HepG2 (cell line): Measurements from ENCODE around the gene LRTM2. TPM values are rescaled to one million over a fixed set of nuclear protein-coding genes. Genes with fewer than 3 reads are reported as not detected.

Experiments used
- ATF2 ChIP-seq: sonication (generic); formaldehyde crosslinking; IDR thresholded peaks from 2 replicates; pipeline ENCODE4 v1.4.0; 2020; ENCODE audit warnings: missing genetic modification reagents
- GPN1 ChIP-seq: sonication (generic); formaldehyde crosslinking; IDR thresholded peaks from 2 replicates; pipeline ENCODE4 v1.5.1; 2020; ENCODE audit warnings: missing genetic modification reagents, borderline replicate concordance
- HMGXB3 ChIP-seq: sonication (generic); formaldehyde crosslinking; IDR thresholded peaks from 2 replicates; pipeline ENCODE4 v1.4.0; 2020; ENCODE audit warnings: missing genetic modification reagents, borderline replicate concordance
- HNF1B ChIP-seq: sonication (generic); formaldehyde crosslinking; IDR thresholded peaks from 2 replicates; pipeline ENCODE4 v1.5.1; 2020; ENCODE audit warnings: mild to moderate bottlenecking, moderate library complexity, missing genetic modification reagents
- MYNN ChIP-seq: sonication (generic); formaldehyde crosslinking; IDR thresholded peaks from 2 replicates; pipeline ENCODE4 v1.4.0; 2020; ENCODE audit warnings: mild to moderate bottlenecking, low read depth, missing genetic modification reagents
- NCOR1 ChIP-seq: fragments of 200-600 bp; sonication (generic); IDR thresholded peaks from 2 replicates; pipeline ENCODE4 v1.7.0; 2017; ENCODE audit warnings: antibody characterized with exemption, low read length, borderline replicate concordance
- NFE2L2 ChIP-seq: fragments of 150-350 bp; IDR thresholded peaks from 2 replicates; pipeline ENCODE4 v1.6.1; 2014; ENCODE audit warnings: low read length
- NR2C2 ChIP-seq: sonication (generic); formaldehyde crosslinking; IDR thresholded peaks from 2 replicates; pipeline ENCODE4 v1.4.0; 2020; ENCODE audit warnings: missing genetic modification reagents, mild to moderate bottlenecking, moderate library complexity, borderline replicate concordance
- PAWR ChIP-seq: sonication (generic); formaldehyde crosslinking; IDR thresholded peaks from 2 replicates; pipeline ENCODE4 v1.4.0; 2020; ENCODE audit warnings: missing genetic modification reagents, mild to moderate bottlenecking, borderline replicate concordance
- SNRNP70 ChIP-seq: fragments of 200-400 bp; formaldehyde crosslinking; IDR thresholded peaks from 2 replicates; pipeline ENCODE4 v1.6.1; 2017; ENCODE audit warnings: mild to moderate bottlenecking, low read depth, low read length, moderate library complexity
- TBL1XR1 ChIP-seq: fragments of 150-350 bp; IDR thresholded peaks from 2 replicates; pipeline ENCODE4 v1.6.1; 2014; ENCODE audit warnings: borderline replicate concordance, low read length; ENCODE audit not compliant: partially characterized antibody
- THRA ChIP-seq: sonication (generic); formaldehyde crosslinking; IDR thresholded peaks from 2 replicates; pipeline ENCODE4 v1.4.0; 2020; ENCODE audit warnings: missing genetic modification reagents, borderline replicate concordance
- ZNF10 ChIP-seq: sonication (generic); formaldehyde crosslinking; IDR thresholded peaks from 2 replicates; pipeline ENCODE4 v1.4.0; 2020; ENCODE audit warnings: mild to moderate bottlenecking, low read depth, missing genetic modification reagents, borderline replicate concordance
- ZNF33A ChIP-seq: sonication (generic); formaldehyde crosslinking; IDR thresholded peaks from 2 replicates; pipeline ENCODE4 v1.5.1; 2020; ENCODE audit warnings: missing genetic modification reagents, mild to moderate bottlenecking, moderate library complexity, borderline replicate concordance
- ZNF687 ChIP-seq: sonication (generic); formaldehyde crosslinking; IDR thresholded peaks from 2 replicates; pipeline ENCODE4 v1.5.1; 2020; ENCODE audit warnings: mild to moderate bottlenecking, missing genetic modification reagents, moderate library complexity
- polyA plus RNA-seq, 8 experiments: library from polyadenylated mRNA; depleted of rRNA in 3 of 8; stranded (reverse) in 7 of 8; unstranded in 1 of 8; fragments of >200 nt; fragmentation: Illumina TruSeq in 4 of 8; extraction: Trizol in 4 of 8; gene quantifications; 2 replicates each; pipeline versions ENCODE4 v1.2.1 to v1.2.3, GENCODE V29; 2011 to 2016; ENCODE audit warnings: low read depth in 4 of 8, missing spikeins in 1 of 8, mixed read lengths in 1 of 8; ENCODE audit not compliant: insufficient read depth in 1 of 8
- total RNA-seq, 5 experiments: library from RNA; depleted of rRNA; stranded (reverse); fragments of >200 nt; fragmentation: Illumina TruSeq; extraction: Trizol; gene quantifications; 2 replicates each; pipeline ENCODE4 v1.2.3, GENCODE V29; 2016; ENCODE audit warnings: low read depth in 1 of 5

LRTM2 gene
- total and polyA plus RNA-seq, 2 of the 13 experiments (the other 11 are each of a cell fraction or from before 2014, with no cell fraction given): 0.09 TPM; not detected in 1

GRCh38 chr12:1811281-1811947 is 9.0 kb upstream of the LRTM2 start (continued):
- TF ChIP-seq ZNF10 (no peak), TBL1XR1 (no peak), MYNN (CRISPR knock-in tag) (no peak), GPN1 (CRISPR knock-in tag) (no peak), NR2C2 (peak; percentile 69), SNRNP70 (no peak), ZNF687 (CRISPR knock-in tag) (peak; percentile 87), ATF2 (CRISPR knock-in tag) (no peak), THRA (CRISPR knock-in tag) (no peak), PAWR (no peak), NFE2L2 (no peak), HNF1B (CRISPR knock-in tag) (0 out of 2 replicates have a peak, but pooled peaks have one; percentile 43), NCOR1 (no peak), ZNF33A (CRISPR knock-in tag) (no peak), HMGXB3 (CRISPR knock-in tag) (peak; percentile 48; the same call in 1 of the 2 replicates)
